Muscle of back (tissue), 11 donors: ENCODE measurements around the gene SSH3. TPM values are rescaled to one million over a fixed set of nuclear protein-coding genes. Genes with fewer than 3 reads are reported as not detected.

Experiments
- DNase-seq, 3 donors: peaks; one replicate each; pipeline versions ENCODE4 v3.0.0 to v3.0.0-alpha.2; 2013
- polyA plus RNA-seq, 10 donors: library from polyadenylated mRNA; unstranded; fragments of 120-200 nt; gene quantifications; one replicate each; pipeline ENCODE4 v1.2.1, GENCODE V29; 2013; ENCODE audit not compliant: insufficient read length in 10 of 10

The SSH3 gene
- polyA plus RNA-seq, 10 donors = 11.6 to 19.0 (median 14.6) TPM

GRCh38 chr11:67345247-67345919 is 42.1 kb downstream of the SSH3 start:
- DNase-seq = no peak

GRCh38 chr11:67345920-67346819 is 42.8 kb downstream of the SSH3 start:
- DNase-seq = no peak

- no peak for DNase-seq
Observed at GRCh38 chr11:67347964-67348749, 44.8 kb downstream of the SSH3 start.

GRCh38 chr11:67349036-67349435 is 45.7 kb downstream of the SSH3 start:
- DNase-seq = no peak

- no peak for DNase-seq
Observed at GRCh38 chr11:67349457-67349856, 46.1 kb downstream of the SSH3 start.

- DNase-seq = no peak
Observed at GRCh38 chr11:67349928-67350465, 46.7 kb downstream of the SSH3 start.

GRCh38 chr11:67351275-67352005 is 48.1 kb downstream of the SSH3 start:
- peak; percentile 62 to 87 (median 82) for DNase-seq

- peak in 1 of 3 donors; percentile 30 for DNase-seq
Observed at GRCh38 chr11:67352546-67353316, 49.4 kb downstream of the SSH3 start.

GRCh38 chr11:67353317-67354074 is 50.2 kb downstream of the SSH3 start, which contains the start of gene POLD4:
Gene POLD4 (minus strand): TSS chr11:67353546. CDS start chr11:67353399, 147 bp downstream.
- DNase-seq = peak; percentile 94 to 98 (median 96)

- DNase-seq = peak in 2 of 3 donors; percentile 35 to 69
Observed at GRCh38 chr11:67354075-67355022, 51.0 kb downstream of the SSH3 start.

GRCh38 chr11:67355023-67355793 is 51.9 kb downstream of the SSH3 start:
- peak in 1 of 3 donors; percentile 26 for DNase-seq

GRCh38 chr11:67355794-67356386 is 52.6 kb downstream of the SSH3 start:
- no peak for DNase-seq

- no peak for DNase-seq
Observed at GRCh38 chr11:67356387-67356863, 53.1 kb downstream of the SSH3 start.

- peak; percentile 59 to 80 (median 71) for DNase-seq
Observed at GRCh38 chr11:67356864-67357561, 53.7 kb downstream of the SSH3 start.

- DNase-seq = no peak
Observed at GRCh38 chr11:67357831-67358670, 54.7 kb downstream of the SSH3 start.
